Hepatocyte (in vitro differentiated cells): Measurements from ENCODE around the gene OR10H1. TPM values are rescaled to one million over a fixed set of nuclear protein-coding genes. Genes with fewer than 3 reads are reported as not detected.
"Not testable (repeated sequence)": the region's sequence is repeated elsewhere in the genome, so short reads cannot be mapped to it uniquely, and the experiment has no call there.

ENCODE experiments used
- DNase-seq: peaks from one replicate; pipeline ENCODE4 v3.0.0-alpha.2; 2016; ENCODE audit warnings: low spot score
- H2AFZ ChIP-seq: fragments of 200-600 bp; sonication (generic); 2 replicates; pipeline ENCODE4 v1.6.0; 2016; ENCODE audit warnings: antibody characterized with exemption, mild to moderate bottlenecking
- H3K27ac ChIP-seq: fragments of 200-600 bp; sonication (generic); 2 replicates; pipeline ENCODE4 v1.5.1; 2016; ENCODE audit warnings: mild to moderate bottlenecking
- H3K27me3 ChIP-seq: fragments of 200-600 bp; sonication (generic); 2 replicates; pipeline ENCODE4 v1.6.1; 2016
- H3K36me3 ChIP-seq: fragments of 200-600 bp; sonication (generic); replicated peaks from 2 replicates; pipeline ENCODE4 v1.5.1; 2016; ENCODE audit warnings: low read depth; ENCODE audit not compliant: insufficient read depth
- H3K4me1 ChIP-seq: fragments of 200-600 bp; sonication (generic); 2 replicates; pipeline ENCODE4 v1.5.1; 2016; ENCODE audit warnings: mild to moderate bottlenecking, moderate library complexity; ENCODE audit not compliant: insufficient read depth
- H3K4me2 ChIP-seq: fragments of 200-600 bp; sonication (generic); 2 replicates; pipeline ENCODE4 v1.6.0; 2016
- H3K4me3 ChIP-seq: fragments of 200-600 bp; sonication (generic); 2 replicates; pipeline ENCODE4 v1.5.1; 2016; ENCODE audit warnings: mild to moderate bottlenecking
- H3K79me2 ChIP-seq: fragments of 200-600 bp; sonication (generic); 2 replicates; pipeline ENCODE4 v1.6.0; 2017; ENCODE audit warnings: mild to moderate bottlenecking
- H3K9me2 ChIP-seq: fragments of 200-600 bp; sonication (generic); replicated peaks from 2 replicates; pipeline ENCODE4 v1.6.0; 2017; ENCODE audit warnings: mild to moderate bottlenecking; ENCODE audit not compliant: insufficient read depth
- H3K9me3 ChIP-seq: fragments of 200-600 bp; sonication (generic); 2 replicates; pipeline ENCODE4 v1.5.1; 2016; ENCODE audit warnings: low read depth, mild to moderate bottlenecking
- H4K20me1 ChIP-seq: fragments of 200-600 bp; sonication (generic); 2 replicates; pipeline ENCODE4 v1.6.0; 2016; ENCODE audit warnings: mild to moderate bottlenecking; ENCODE audit not compliant: insufficient read depth, poor library complexity, severe bottlenecking
- EZH2 ChIP-seq: fragments of 200-600 bp; sonication (generic); IDR thresholded peaks from 2 replicates; pipeline ENCODE4 v1.6.1; 2016; ENCODE audit warnings: antibody characterized with exemption, mild to moderate bottlenecking, borderline replicate concordance
- EZH2phosphoT487 ChIP-seq: fragments of 200-600 bp; sonication (generic); IDR thresholded peaks from one replicate; pipeline ENCODE4 v1.6.1; 2018; ENCODE audit warnings: antibody characterized with exemption, mild to moderate bottlenecking, low read depth, moderate library complexity; ENCODE audit not compliant: unreplicated experiment, severe bottlenecking
- WGBS: methylation state at CpG from one replicate; pipeline ENCODE4 v1.1.6; 2016; ENCODE audit warnings: low lambda C conversion rate; ENCODE audit errors: missing lambda C conversion rate; 5-methylcytosine and 5-hydroxymethylcytosine counted together
- polyA plus RNA-seq: library from polyadenylated mRNA; unstranded; fragments of >200 nt; fragmentation: Nextera tagmentation; extraction: Ambion mirVana; gene quantifications from 2 replicates; pipeline ENCODE4 v1.2.1, GENCODE V29; 2016
- total RNA-seq: library from RNA; depleted of rRNA; stranded (reverse); fragments of >200 nt; gene quantifications from 2 replicates; pipeline ENCODE4 v1.2.3, GENCODE V29; 2014
- TF ChIP-seq, protein P1 (sequence below): fragments of 200-600 bp; sonication (generic); IDR thresholded peaks from 2 replicates; pipeline ENCODE4 v1.5.1; 2016; ENCODE audit warnings: antibody characterized with exemption, mild to moderate bottlenecking; ENCODE audit not compliant: poor library complexity

The OR10H1 gene
- total and polyA plus RNA-seq, 2 experiments from 2014 or later = not detected

DNA sequence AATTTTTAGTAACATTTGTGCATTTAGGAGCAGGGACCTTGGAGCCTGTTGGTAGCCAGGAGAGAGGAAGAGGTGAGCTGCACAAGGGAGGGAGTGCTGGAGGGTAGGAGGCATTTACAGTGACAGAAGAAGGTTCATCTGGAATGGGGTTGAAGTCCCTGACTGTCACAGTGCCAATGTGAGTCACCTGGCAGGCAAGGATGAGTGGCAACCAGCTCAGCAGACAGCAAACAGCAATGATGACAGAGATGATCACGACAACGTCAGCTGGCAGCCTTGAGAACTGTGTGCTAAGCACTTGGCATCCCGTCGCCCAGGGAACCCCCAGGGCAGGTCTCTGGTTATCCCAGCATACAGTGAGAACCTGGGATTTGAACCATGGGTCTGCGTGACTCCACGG lies 25.4 kb downstream of the OR10H1 start:
- no peak overlapping the region for H3K27ac ChIP-seq
- no peaks in the 10 kb centered on the region for H3K79me2 ChIP-seq
- H3K4me1 ChIP-seq = no peaks in the 10 kb centered on the region
- H3K9me2 ChIP-seq = no peaks in the 10 kb centered on the region
- no peak overlapping the region for H2AFZ ChIP-seq
- H3K36me3 ChIP-seq = no peaks in the 10 kb centered on the region
- TF ChIP-seq, protein P1, sequence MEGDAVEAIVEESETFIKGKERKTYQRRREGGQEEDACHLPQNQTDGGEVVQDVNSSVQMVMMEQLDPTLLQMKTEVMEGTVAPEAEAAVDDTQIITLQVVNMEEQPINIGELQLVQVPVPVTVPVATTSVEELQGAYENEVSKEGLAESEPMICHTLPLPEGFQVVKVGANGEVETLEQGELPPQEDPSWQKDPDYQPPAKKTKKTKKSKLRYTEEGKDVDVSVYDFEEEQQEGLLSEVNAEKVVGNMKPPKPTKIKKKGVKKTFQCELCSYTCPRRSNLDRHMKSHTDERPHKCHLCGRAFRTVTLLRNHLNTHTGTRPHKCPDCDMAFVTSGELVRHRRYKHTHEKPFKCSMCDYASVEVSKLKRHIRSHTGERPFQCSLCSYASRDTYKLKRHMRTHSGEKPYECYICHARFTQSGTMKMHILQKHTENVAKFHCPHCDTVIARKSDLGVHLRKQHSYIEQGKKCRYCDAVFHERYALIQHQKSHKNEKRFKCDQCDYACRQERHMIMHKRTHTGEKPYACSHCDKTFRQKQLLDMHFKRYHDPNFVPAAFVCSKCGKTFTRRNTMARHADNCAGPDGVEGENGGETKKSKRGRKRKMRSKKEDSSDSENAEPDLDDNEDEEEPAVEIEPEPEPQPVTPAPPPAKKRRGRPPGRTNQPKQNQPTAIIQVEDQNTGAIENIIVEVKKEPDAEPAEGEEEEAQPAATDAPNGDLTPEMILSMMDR = no peak
- no peak for TF ChIP-seq EZH2phosphoT487
- H3K27me3 ChIP-seq = no peaks in the 10 kb centered on the region
- WGBS = 75% methylated on average over 6 of the region's 6 CpGs
- H3K4me3 ChIP-seq = no peak overlapping the region
- H3K4me2 ChIP-seq = no peak overlapping the region
- no peaks in the 10 kb centered on the region for H4K20me1 ChIP-seq
- H3K9me3 ChIP-seq = no peaks in the 10 kb centered on the region
- DNase-seq = no peak

DNA sequence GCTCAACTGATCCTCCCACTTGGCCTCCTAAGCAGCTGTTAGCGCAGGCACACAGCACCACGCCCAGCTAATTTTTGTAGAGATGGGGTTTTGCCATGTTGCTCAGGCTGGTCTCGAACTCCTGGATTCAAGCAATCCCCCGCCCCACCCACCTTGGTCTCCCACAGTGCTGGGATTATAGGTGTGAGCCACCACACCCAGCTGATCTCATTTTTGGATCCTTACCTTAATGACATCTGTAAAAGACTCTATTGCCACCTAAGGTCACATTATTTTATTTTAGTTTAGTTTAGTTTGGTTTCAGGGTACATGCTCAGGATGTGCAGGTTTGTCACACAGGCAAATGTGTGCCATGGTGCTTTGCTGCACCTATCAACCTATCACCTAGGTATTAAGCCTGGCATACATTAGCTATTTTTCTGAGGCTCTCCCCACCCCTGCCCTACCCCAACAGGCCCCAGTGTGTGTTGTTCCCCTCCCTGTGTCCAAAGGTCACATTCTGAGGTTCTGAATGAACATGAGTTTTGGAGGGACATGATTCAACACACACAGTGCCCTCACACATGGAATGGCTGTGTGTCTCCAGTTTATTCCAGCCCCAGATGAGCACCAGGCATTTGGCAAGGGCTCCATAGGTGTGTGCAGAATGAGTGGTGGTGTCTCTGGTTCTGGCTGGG lies 26.7 kb downstream of the OR10H1 start:
- 51% methylated on average over 4 of the region's 4 CpGs for WGBS
- no peak for DNase-seq
- Histone ChIP-seq H2AFZ (no peak overlapping the region), H3K9me2 (no peaks in the 10 kb centered on the region), H3K4me2 (no peak overlapping the region), H3K9me3 (no peaks in the 10 kb centered on the region), H3K4me1 (no peaks in the 10 kb centered on the region), H3K27me3 (no peaks in the 10 kb centered on the region), H3K36me3 (no peaks in the 10 kb centered on the region), H4K20me1 (no peaks in the 10 kb centered on the region), H3K79me2 (no peaks in the 10 kb centered on the region), H3K27ac (no peak overlapping the region), H3K4me3 (no peak overlapping the region)
- no peak for TF ChIP-seq EZH2
- TF ChIP-seq, protein P1 = no peak

DNA sequence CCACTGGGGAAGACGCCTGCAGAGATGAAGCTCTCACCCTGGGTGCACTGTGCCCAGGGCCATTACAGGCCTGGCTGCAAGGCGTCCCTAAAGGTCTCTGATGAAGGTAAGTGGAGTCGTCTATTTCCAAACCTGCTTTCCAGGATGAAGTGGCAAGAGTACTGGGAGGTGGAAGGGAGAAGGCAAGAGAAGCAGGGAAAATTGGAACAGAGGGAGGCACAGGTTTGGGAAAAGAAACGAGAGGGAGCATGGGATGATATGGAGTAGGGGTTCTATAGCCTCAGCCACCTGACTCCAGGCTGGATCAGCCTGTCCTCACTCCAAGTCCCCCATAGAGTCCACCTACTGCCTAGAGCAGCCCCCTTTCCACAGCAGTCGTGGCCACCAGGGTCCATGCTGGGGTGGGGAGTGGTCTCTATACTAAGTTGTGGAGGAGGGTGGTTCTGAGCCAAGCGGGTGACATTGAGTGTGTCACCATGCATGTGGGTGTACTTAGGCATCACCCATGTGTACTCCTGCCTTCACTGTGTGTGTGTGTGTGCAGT lies 27.8 kb downstream of the OR10H1 start, which contains the start of gene OR10H5:
Gene OR10H5 (plus strand): TSS at position 51 of the 545 bp plus-strand sequence. CDS start 6,388 bp downstream, outside the sequence.
- Histone ChIP-seq H4K20me1 (no peaks in the 10 kb centered on the region), H3K4me3 (no peak within 1 kb of the TSS), H3K4me1 (no peaks in the 10 kb centered on the region), H3K4me2 (no peak within 1 kb of the TSS), H3K36me3 (no peaks in the 10 kb centered on the region), H3K79me2 (no peaks in the 10 kb centered on the region), H3K27me3 (no peaks in the 10 kb centered on the region), H2AFZ (no peak within 1 kb of the TSS), H3K9me3 (no peaks in the 10 kb centered on the region), H3K9me2 (no peaks in the 10 kb centered on the region), H3K27ac (no peak within 1 kb of the TSS)
- TF ChIP-seq, protein P1 = no peak
- TF ChIP-seq EZH2phosphoT487 = no peak
- no peak for TF ChIP-seq EZH2
- DNase-seq = no peak
- WGBS = 52% methylated on average over 6 of the region's 6 CpGs

- H3K27ac ChIP-seq, DNase-seq, H3K9me2 ChIP-seq, H4K20me1 ChIP-seq, H3K9me3 ChIP-seq, H3K4me3 ChIP-seq, H3K27me3 ChIP-seq, H3K36me3 ChIP-seq, H3K4me2 ChIP-seq, H3K79me2 ChIP-seq, H2AFZ ChIP-seq, H3K4me1 ChIP-seq: not testable (repeated sequence)
- WGBS = 77% methylated on average over 7 of the region's 7 CpGs
Measured at GRCh38 chr19:15782896-15783295, 32.6 kb downstream of the OR10H1 start.
